DOHH2 (cell line): ENCODE measurements around the gene STEAP3.

Experiments
- H3F3A ChIP-seq: fragments of 200-600 bp; sonication (generic), shearing (Covaris generic); 2 replicates; pipeline ENCODE4 v1.6.0; 2016; ENCODE audit warnings: antibody characterized with exemption, mild to moderate bottlenecking; ENCODE audit not compliant: control insufficient read depth, insufficient read depth
- H3K27ac ChIP-seq: fragments of 200-600 bp; sonication (generic); 2 replicates; pipeline ENCODE4 v1.5.1; 2014; ENCODE audit warnings: low read depth, mild to moderate bottlenecking, low read length, moderate library complexity
- H3K27me3 ChIP-seq: fragments of 200-600 bp; sonication (generic); 2 replicates; pipeline ENCODE4 v1.6.1; 2014; ENCODE audit warnings: mild to moderate bottlenecking, low read length, mixed read lengths; ENCODE audit not compliant: control insufficient read depth
- H3K36me3 ChIP-seq: fragments of 200-600 bp; sonication (generic); 2 replicates; pipeline ENCODE4 v1.6.1; 2014; ENCODE audit warnings: mild to moderate bottlenecking, low read length, moderate library complexity, mixed read lengths; ENCODE audit not compliant: control insufficient read depth
- H3K4me1 ChIP-seq: fragments of 200-600 bp; sonication (generic); 2 replicates; pipeline ENCODE4 v1.6.1; 2014; ENCODE audit warnings: mild to moderate bottlenecking, low read length, mixed read lengths; ENCODE audit not compliant: control insufficient read depth
- H3K4me2 ChIP-seq: fragments of 200-600 bp; sonication (generic); 2 replicates; pipeline ENCODE4 v1.6.0; 2014; ENCODE audit warnings: mild to moderate bottlenecking, low read length, moderate library complexity
- H3K4me3 ChIP-seq: fragments of 200-600 bp; sonication (generic); 2 replicates; pipeline ENCODE4 v1.5.1; 2014; ENCODE audit warnings: mild to moderate bottlenecking, low read length, mixed read lengths
- H3K79me2 ChIP-seq: fragments of 200-600 bp; sonication (generic); 2 replicates; pipeline ENCODE4 v1.6.1; 2014; ENCODE audit warnings: mild to moderate bottlenecking, low read length, mixed read lengths; ENCODE audit not compliant: control insufficient read depth
- H3K9me2 ChIP-seq: fragments of 200-600 bp; sonication (generic); replicated peaks from 2 replicates; pipeline ENCODE4 v1.6.1; 2014; ENCODE audit warnings: mild to moderate bottlenecking, low read length, mixed read lengths; ENCODE audit not compliant: control insufficient read depth
- H3K9me3 ChIP-seq: fragments of 200-600 bp; sonication (generic); 2 replicates; pipeline ENCODE4 v1.6.1; 2014; ENCODE audit warnings: antibody characterized with exemption, low read length, mixed read lengths; ENCODE audit not compliant: control insufficient read depth, insufficient read depth
- H4K20me1 ChIP-seq: fragments of 200-600 bp; sonication (generic); 2 replicates; pipeline ENCODE4 v1.6.0; 2014; ENCODE audit warnings: low read depth, mild to moderate bottlenecking, antibody characterized with exemption, low read length, moderate library complexity; ENCODE audit not compliant: control insufficient read depth, insufficient read depth
- EZH2phosphoT487 ChIP-seq: fragments of 200-600 bp; sonication (generic); IDR thresholded peaks from 2 replicates; pipeline ENCODE4 v1.6.1; 2017; ENCODE audit warnings: borderline replicate concordance, mild to moderate bottlenecking, antibody characterized with exemption, low read length, moderate library complexity, mixed read lengths
- TF ChIP-seq, protein P1 (sequence below): fragments of 200-600 bp; sonication (generic); IDR thresholded peaks from one replicate; pipeline ENCODE4 v1.5.1; 2014; ENCODE audit warnings: antibody characterized with exemption, mild to moderate bottlenecking, low read depth, low read length; ENCODE audit not compliant: poor library complexity, severe bottlenecking

The STEAP3 gene

DNA sequence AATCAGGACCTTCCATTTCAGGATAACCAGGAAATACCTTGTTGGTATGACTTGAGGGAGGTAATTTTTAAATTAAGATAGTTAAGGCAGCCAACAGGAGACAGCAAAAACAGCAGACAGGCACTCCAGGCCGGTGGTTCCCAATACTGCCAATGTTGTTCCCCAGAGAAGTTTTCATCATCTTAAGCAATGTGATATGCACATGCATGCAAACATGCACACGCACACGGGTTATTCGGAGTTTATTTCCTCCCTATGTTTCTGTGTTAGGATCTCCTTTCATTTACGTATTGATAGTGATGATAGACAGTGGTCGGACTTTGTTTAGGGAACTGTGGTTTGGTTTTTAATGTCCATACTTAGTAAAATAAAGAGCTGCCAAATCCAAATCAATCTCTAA lies 55.3 kb downstream of the STEAP3 start:
- Histone ChIP-seq H4K20me1 (no peaks in the 10 kb centered on the region), H3K27ac (no peak overlapping the region), H3K9me3 (no peaks in the 10 kb centered on the region), H3K4me3 (no peak overlapping the region), H3K9me2 (no peaks in the 10 kb centered on the region), H3K79me2 (no peaks in the 10 kb centered on the region), H3K4me1 (0 out of 2 replicates have a peak, but pooled peaks cover 3% of the 10 kb centered on the region), H3K27me3 (no peaks in the 10 kb centered on the region), H3K36me3 (no peaks in the 10 kb centered on the region), H3F3A (no peaks in the 10 kb centered on the region), H3K4me2 (no peak overlapping the region)
- TF ChIP-seq EZH2phosphoT487 = no peak
- TF ChIP-seq, protein P1, sequence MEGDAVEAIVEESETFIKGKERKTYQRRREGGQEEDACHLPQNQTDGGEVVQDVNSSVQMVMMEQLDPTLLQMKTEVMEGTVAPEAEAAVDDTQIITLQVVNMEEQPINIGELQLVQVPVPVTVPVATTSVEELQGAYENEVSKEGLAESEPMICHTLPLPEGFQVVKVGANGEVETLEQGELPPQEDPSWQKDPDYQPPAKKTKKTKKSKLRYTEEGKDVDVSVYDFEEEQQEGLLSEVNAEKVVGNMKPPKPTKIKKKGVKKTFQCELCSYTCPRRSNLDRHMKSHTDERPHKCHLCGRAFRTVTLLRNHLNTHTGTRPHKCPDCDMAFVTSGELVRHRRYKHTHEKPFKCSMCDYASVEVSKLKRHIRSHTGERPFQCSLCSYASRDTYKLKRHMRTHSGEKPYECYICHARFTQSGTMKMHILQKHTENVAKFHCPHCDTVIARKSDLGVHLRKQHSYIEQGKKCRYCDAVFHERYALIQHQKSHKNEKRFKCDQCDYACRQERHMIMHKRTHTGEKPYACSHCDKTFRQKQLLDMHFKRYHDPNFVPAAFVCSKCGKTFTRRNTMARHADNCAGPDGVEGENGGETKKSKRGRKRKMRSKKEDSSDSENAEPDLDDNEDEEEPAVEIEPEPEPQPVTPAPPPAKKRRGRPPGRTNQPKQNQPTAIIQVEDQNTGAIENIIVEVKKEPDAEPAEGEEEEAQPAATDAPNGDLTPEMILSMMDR = no peak

DNA sequence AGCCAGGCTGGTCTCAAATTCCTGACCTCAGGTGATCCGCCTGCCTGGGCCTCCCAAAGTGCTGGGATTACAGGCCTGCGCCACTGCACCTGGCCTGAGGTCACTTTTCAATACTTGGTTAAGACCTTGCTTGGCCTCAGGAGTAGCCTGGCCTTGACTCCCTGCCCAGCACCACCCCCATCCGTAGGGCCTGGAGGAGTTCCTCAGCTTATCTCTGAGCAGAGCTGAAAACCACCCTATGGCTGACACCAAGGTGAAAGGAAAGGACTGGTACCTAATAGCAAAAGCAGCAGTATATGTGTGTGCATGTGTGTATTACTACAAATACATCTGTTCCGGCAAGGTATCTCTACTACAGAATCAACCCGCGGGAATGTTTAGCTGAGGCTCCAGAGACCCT lies 56.0 kb downstream of the STEAP3 start:
- Histone ChIP-seq H3K4me2 (no peak overlapping the region), H3K79me2 (no peaks in the 10 kb centered on the region), H3F3A (no peaks in the 10 kb centered on the region), H3K4me1 (0 out of 2 replicates have a peak, but pooled peaks cover 3% of the 10 kb centered on the region), H3K9me2 (no peaks in the 10 kb centered on the region), H3K27me3 (no peaks in the 10 kb centered on the region), H3K4me3 (no peak overlapping the region), H3K36me3 (no peaks in the 10 kb centered on the region), H3K9me3 (no peaks in the 10 kb centered on the region), H3K27ac (no peak overlapping the region), H4K20me1 (no peaks in the 10 kb centered on the region)
- TF ChIP-seq, protein P1 = no peak
- TF ChIP-seq EZH2phosphoT487 = no peak

DNA sequence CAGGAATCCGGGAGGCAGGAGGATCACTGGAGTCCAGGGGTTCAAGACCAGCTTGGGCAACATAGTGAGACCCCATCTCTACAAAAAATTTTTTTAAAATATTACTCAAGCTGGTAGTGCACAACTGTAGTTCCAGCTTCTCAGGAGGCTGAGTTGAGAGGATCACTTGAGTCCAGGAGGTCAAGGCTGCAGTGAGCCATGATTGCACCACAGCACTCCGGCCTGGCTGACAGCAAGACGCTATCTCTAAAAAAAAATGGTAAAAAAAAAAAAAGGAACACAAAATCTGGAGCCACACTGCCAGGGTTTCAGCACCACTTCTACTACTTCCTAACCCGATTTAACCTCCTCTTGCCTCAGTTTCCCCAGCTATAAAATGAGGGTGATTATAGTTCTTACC lies 57.0 kb downstream of the STEAP3 start:
- no peak for TF ChIP-seq EZH2phosphoT487
- TF ChIP-seq, protein P1 = no peak
- H4K20me1 ChIP-seq = no peaks in the 10 kb centered on the region
- no peaks in the 10 kb centered on the region for H3K9me2 ChIP-seq
- H3K4me3 ChIP-seq = no peak overlapping the region
- no peaks in the 10 kb centered on the region for H3K27me3 ChIP-seq
- H3K27ac ChIP-seq = no peak overlapping the region
- H3K9me3 ChIP-seq = no peaks in the 10 kb centered on the region
- H3F3A ChIP-seq = no peaks in the 10 kb centered on the region
- no peaks in the 10 kb centered on the region for H3K36me3 ChIP-seq
- H3K4me2 ChIP-seq = no peak overlapping the region
- 0 out of 2 replicates have a peak, but pooled peaks cover 3% of the 10 kb centered on the region for H3K4me1 ChIP-seq
- H3K79me2 ChIP-seq = no peaks in the 10 kb centered on the region
